Neural progenitor cell (in vitro differentiated cells): ENCODE measurements around the gene TMEM256. TPM values are rescaled to one million over a fixed set of nuclear protein-coding genes. Genes with fewer than 3 reads are reported as not detected.
A peak's percentile ranks its signal among the peaks of the same experiment; 100 is the strongest.

ENCODE experiments used
- DNase-seq: peaks from one replicate; pipeline ENCODE4 v3.0.0-alpha.2; 2016; ENCODE audit warnings: low spot score
- H2AFZ ChIP-seq: fragments of 200-600 bp; sonication (generic); replicated peaks from 2 replicates; pipeline ENCODE4 v1.6.1; 2016; ENCODE audit warnings: antibody characterized with exemption
- H3F3A ChIP-seq: fragments of 200-600 bp; sonication (generic); 2 replicates; pipeline ENCODE4 v1.6.1; 2016; ENCODE audit warnings: antibody characterized with exemption, low read depth
- H3K27ac ChIP-seq: fragments of 200-600 bp; sonication (generic); 2 replicates; pipeline ENCODE4 v1.5.1; 2016; ENCODE audit warnings: mild to moderate bottlenecking
- H3K27me3 ChIP-seq: fragments of 200-600 bp; sonication (generic); 2 replicates; pipeline ENCODE4 v1.6.1; 2016; ENCODE audit warnings: mild to moderate bottlenecking, moderate library complexity
- H3K36me3 ChIP-seq: fragments of 200-600 bp; sonication (generic); 2 replicates; pipeline ENCODE4 v1.5.1; 2016
- H3K4me1 ChIP-seq: fragments of 200-600 bp; sonication (generic); 2 replicates; pipeline ENCODE4 v1.6.1; 2016; ENCODE audit warnings: mixed run types
- H3K4me2 ChIP-seq: fragments of 200-600 bp; sonication (generic); 2 replicates; pipeline ENCODE4 v1.6.1; 2016
- H3K4me3 ChIP-seq: fragments of 200-600 bp; sonication (generic); 2 replicates; pipeline ENCODE4 v1.5.1; 2016
- H3K79me2 ChIP-seq: fragments of 200-600 bp; sonication (generic); 2 replicates; pipeline ENCODE4 v1.6.1; 2016; ENCODE audit warnings: low read depth
- H3K9ac ChIP-seq: fragments of 200-600 bp; sonication (generic); 2 replicates; pipeline ENCODE4 v1.6.1; 2016
- H3K9me3 ChIP-seq: fragments of 200-600 bp; sonication (generic); 2 replicates; pipeline ENCODE4 v1.5.1; 2016; ENCODE audit warnings: low read depth
- H4K20me1 ChIP-seq: fragments of 200-600 bp; sonication (generic); 2 replicates; pipeline ENCODE4 v1.6.1; 2016; ENCODE audit warnings: low read depth
- H3K27ac Mint-ChIP-seq: 3 replicates; pipeline ENCODE4 v1.8.0; 2021; ENCODE audit warnings: mixed read lengths
- H3K27me3 Mint-ChIP-seq: 2 replicates; pipeline ENCODE4 v1.8.0; 2022; ENCODE audit warnings: low read depth, mild to moderate bottlenecking, inconsistent platforms, moderate library complexity, mixed read lengths; ENCODE audit not compliant: insufficient read depth
- H3K36me3 Mint-ChIP-seq: 3 replicates; pipeline ENCODE4 v1.8.0; 2021; ENCODE audit warnings: mixed read lengths
- H3K4me1 Mint-ChIP-seq: 3 replicates; pipeline ENCODE4 v1.8.0; 2021; ENCODE audit warnings: mixed read lengths
- H3K4me3 Mint-ChIP-seq: 3 replicates; pipeline ENCODE4 v1.8.0; 2021; ENCODE audit warnings: mild to moderate bottlenecking, moderate library complexity, mixed read lengths
- H3K9me3 Mint-ChIP-seq: 3 replicates; pipeline ENCODE4 v1.8.0; 2020; ENCODE audit warnings: mixed read lengths
- CTCF ChIP-seq: fragments of 200-600 bp; sonication (generic); IDR thresholded peaks from 2 replicates; pipeline ENCODE4 v1.5.1; 2017; ENCODE audit warnings: antibody characterized with exemption, mild to moderate bottlenecking
- EZH2 ChIP-seq: fragments of 200-600 bp; sonication (generic); IDR thresholded peaks from 2 replicates; pipeline ENCODE4 v1.6.1; 2017; ENCODE audit warnings: antibody characterized with exemption, mild to moderate bottlenecking, moderate library complexity
- EZH2phosphoT487 ChIP-seq: fragments of 200-600 bp; sonication (generic); IDR thresholded peaks from 2 replicates; pipeline ENCODE4 v1.6.1; 2017; ENCODE audit warnings: antibody characterized with exemption
- total RNA-seq: library from RNA; depleted of rRNA; stranded (reverse); fragments of >200 nt; gene quantifications from 2 replicates; pipeline ENCODE4 v1.2.3, GENCODE V29; 2015; ENCODE audit warnings: low replicate concordance

Gene TMEM256
- total RNA-seq, 1 donor from 2014 or later = 72.0 TPM

- H3K27me3 ChIP-seq = peaks cover 69% of the 10 kb centered on the region
- peak within 1 kb of the TSS; percentile 53 for H3K9ac ChIP-seq
- DNase-seq = peak; percentile 56
- Mint-ChIP-seq H3K4me3 (peak within 1 kb of the TSS; percentile 96), H3K9me3 (no peaks in the 10 kb centered on the region), H3K27me3 (peaks cover 38% of the 10 kb centered on the region), H3K27ac (peak within 1 kb of the TSS; percentile 99), H3K4me1 (peaks cover 51% of the 10 kb centered on the region), H3K36me3 (no peaks in the 10 kb centered on the region)
- peak within 1 kb of the TSS; percentile 84 for H2AFZ ChIP-seq
- peak within 1 kb of the TSS; percentile 74 for H3K4me3 ChIP-seq
- H3K9me3 ChIP-seq = no peaks in the 10 kb centered on the region
- H3K79me2 ChIP-seq = no peaks in the 10 kb centered on the region
- peaks cover 50% of the 10 kb centered on the region for H3F3A ChIP-seq
- peak; percentile 50 for TF ChIP-seq EZH2phosphoT487
- TF ChIP-seq CTCF = no peak
- TF ChIP-seq EZH2 = peak; percentile 19
- no peak within 1 kb of the TSS for H3K27ac ChIP-seq
- H3K4me2 ChIP-seq = peak within 1 kb of the TSS; percentile 93
- H4K20me1 ChIP-seq = no peaks in the 10 kb centered on the region
- no peaks in the 10 kb centered on the region for H3K36me3 ChIP-seq
- H3K4me1 ChIP-seq = peaks cover 24% of the 10 kb centered on the region
Measured at GRCh38 chr17:7439462-7440112, 35.7 kb upstream of the TMEM256 start, which contains the start of gene FGF11. Gene FGF11, plus strand, starts transcription at chr17:7439512. Its CDS starts 109 bp downstream, at chr17:7439621.

- peaks cover 46% of the 10 kb centered on the region for H3K4me1 Mint-ChIP-seq
- Histone ChIP-seq H3K79me2 (no peaks in the 10 kb centered on the region), H3K4me1 (peaks cover 20% of the 10 kb centered on the region)
Measured at GRCh38 chr17:7438656-7439460, 35.0 kb upstream of the TMEM256 start.

More at GRCh38 chr17:7438656-7439460, 35.0 kb upstream of the TMEM256 start:
- Histone ChIP-seq H3K4me2 (peak overlapping the region; percentile 93), H3K4me3 (peak overlapping the region; percentile 74), H2AFZ (no peak overlapping the region), H3K27ac (no peak overlapping the region), H3K27me3 (peaks cover 62% of the 10 kb centered on the region), H3K36me3 (no peaks in the 10 kb centered on the region), H3F3A (peaks cover 43% of the 10 kb centered on the region), H3K9ac (no peak overlapping the region), H3K9me3 (no peaks in the 10 kb centered on the region), H4K20me1 (no peaks in the 10 kb centered on the region)
- no peak for DNase-seq
- TF ChIP-seq EZH2phosphoT487 (peak; percentile 79), CTCF (no peak), EZH2 (peak; percentile 80)
- Mint-ChIP-seq H3K27me3 (peaks cover 38% of the 10 kb centered on the region), H3K36me3 (no peaks in the 10 kb centered on the region), H3K9me3 (no peaks in the 10 kb centered on the region), H3K27ac (peak overlapping the region; percentile 60), H3K4me3 (peak overlapping the region; percentile 89)
